ENCODE results near the gene OPA3. TPM values are rescaled to one million over a fixed set of nuclear protein-coding genes. Genes with fewer than 3 reads are reported as not detected.

OPA3 gene
- total RNA-seq, 1 experiment from 2014 or later: 11.1 TPM

DNA sequence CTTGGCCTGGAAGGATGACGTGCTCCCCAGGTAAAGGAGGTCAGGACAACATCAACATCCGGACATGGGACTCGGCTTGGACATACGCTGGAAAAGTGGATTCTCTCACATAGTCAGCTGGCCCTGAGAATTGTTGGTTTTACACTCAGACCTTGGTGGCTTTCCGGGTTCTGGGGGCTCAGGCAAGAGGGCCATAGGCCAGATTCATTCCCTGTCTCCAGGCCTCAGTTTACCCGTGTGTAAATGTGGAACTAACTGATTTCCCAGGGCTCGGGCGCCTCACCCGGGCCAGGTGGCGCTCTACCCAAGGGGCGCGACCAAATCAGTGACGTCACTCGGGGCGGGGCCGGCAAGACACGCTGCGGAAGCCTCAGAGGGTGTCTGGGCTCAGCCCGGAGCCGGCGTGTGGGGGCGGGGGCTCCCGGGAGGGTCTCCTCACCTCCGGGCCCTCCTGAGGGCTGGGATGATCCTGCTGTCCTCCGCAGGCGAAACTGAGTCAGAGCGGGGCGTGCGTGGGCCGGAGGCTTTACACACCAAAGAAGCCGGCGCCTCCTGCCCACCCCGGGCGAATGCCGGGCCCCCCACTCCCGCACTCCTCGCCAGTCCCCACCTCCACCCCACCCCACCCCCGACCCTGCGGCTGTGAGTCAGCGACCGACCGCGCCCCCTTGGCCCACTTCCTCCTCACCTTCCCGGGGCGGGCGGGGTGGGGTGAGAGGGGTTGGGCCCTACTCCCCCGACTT, 78.2 kb downstream of the OPA3 start:
- peak overlapping the region; percentile 63 for H2AFZ ChIP-seq (ENCODE audit: low read depth, low read length, poor library complexity, severe bottlenecking)
- POLR2A ChIA-PET: interaction anchor here (1.3 kb wide), 2 partner anchors 21 to 135 kb away, joined by 4 to 6 read pairs; no protein-coding TSS in a partner anchor
- H3K79me2 ChIP-seq (ENCODE audit: insufficient read depth, low read length): peaks cover 45% of the 10 kb centered on the region
- intact Hi-C loops (cut with micrococcal nuclease): no loop called here
- ATAC-seq (peak; percentile 75), DNase-seq (ENCODE audit: low read depth, low spot score) (peak; percentile 87)
- H3K9ac ChIP-seq (ENCODE audit: low read length): peak overlapping the region; percentile 98
- H3K9me3 ChIP-seq (ENCODE audit: control insufficient read depth in 1 of 2, insufficient read depth in 1 of 2, low read depth in 1 of 2, low read length in 2 of 2): no peaks in the 10 kb centered on the region
- H3K9me2 ChIP-seq (ENCODE audit: insufficient read depth): no peaks in the 10 kb centered on the region
- CTCF ChIA-PET: interaction anchor here (1.1 kb wide), 2 partner anchors 13 to 21 kb away, joined by 3 read pairs; no protein-coding TSS in a partner anchor
- H3K4me1 ChIP-seq (ENCODE audit: control insufficient read depth in 1 of 2, insufficient read depth in 2 of 2, low read length in 2 of 2): peaks cover 23 to 52% of the 10 kb centered on the region in 2 experiments
- no peaks in the 10 kb centered on the region for H4K20me1 ChIP-seq (ENCODE audit: insufficient read depth)
- H3K27me3 ChIP-seq (ENCODE audit: insufficient read depth, low read length): no peaks in the 10 kb centered on the region
- BruUV-seq (replicated peaks): no TSS peak
- peak overlapping the region; percentile 95 for H3K27ac ChIP-seq (ENCODE audit: low read depth, low read length)
- peak; percentile 69 for TF ChIP-seq POLR2AphosphoS5 (IDR thresholded peaks at IDR 0.05; ENCODE audit: low read depth, low read length)
- TF ChIP-seq, protein P1, sequence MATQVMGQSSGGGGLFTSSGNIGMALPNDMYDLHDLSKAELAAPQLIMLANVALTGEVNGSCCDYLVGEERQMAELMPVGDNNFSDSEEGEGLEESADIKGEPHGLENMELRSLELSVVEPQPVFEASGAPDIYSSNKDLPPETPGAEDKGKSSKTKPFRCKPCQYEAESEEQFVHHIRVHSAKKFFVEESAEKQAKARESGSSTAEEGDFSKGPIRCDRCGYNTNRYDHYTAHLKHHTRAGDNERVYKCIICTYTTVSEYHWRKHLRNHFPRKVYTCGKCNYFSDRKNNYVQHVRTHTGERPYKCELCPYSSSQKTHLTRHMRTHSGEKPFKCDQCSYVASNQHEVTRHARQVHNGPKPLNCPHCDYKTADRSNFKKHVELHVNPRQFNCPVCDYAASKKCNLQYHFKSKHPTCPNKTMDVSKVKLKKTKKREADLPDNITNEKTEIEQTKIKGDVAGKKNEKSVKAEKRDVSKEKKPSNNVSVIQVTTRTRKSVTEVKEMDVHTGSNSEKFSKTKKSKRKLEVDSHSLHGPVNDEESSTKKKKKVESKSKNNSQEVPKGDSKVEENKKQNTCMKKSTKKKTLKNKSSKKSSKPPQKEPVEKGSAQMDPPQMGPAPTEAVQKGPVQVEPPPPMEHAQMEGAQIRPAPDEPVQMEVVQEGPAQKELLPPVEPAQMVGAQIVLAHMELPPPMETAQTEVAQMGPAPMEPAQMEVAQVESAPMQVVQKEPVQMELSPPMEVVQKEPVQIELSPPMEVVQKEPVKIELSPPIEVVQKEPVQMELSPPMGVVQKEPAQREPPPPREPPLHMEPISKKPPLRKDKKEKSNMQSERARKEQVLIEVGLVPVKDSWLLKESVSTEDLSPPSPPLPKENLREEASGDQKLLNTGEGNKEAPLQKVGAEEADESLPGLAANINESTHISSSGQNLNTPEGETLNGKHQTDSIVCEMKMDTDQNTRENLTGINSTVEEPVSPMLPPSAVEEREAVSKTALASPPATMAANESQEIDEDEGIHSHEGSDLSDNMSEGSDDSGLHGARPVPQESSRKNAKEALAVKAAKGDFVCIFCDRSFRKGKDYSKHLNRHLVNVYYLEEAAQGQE (IDR thresholded peaks at IDR 0.05; ENCODE audit: low read depth): no peak
- TF ChIP-seq, protein P2, sequence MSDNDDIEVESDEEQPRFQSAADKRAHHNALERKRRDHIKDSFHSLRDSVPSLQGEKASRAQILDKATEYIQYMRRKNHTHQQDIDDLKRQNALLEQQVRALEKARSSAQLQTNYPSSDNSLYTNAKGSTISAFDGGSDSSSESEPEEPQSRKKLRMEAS (IDR thresholded peaks at IDR 0.05): peak; percentile 89
- TF ChIP-seq JUND (IDR thresholded peaks at IDR 0.05): no peak; the same call in none of the 2 replicates
- TF ChIP-seq EGR1 (IDR thresholded peaks at IDR 0.05; ENCODE audit: low read depth): peak; percentile 94
- no peak for TF ChIP-seq CEBPB (IDR thresholded peaks at IDR 0.05; ENCODE audit: low read depth)
- TF ChIP-seq CBX3 (IDR thresholded peaks at IDR 0.05; ENCODE audit: low read depth): peak; percentile 55; the same call in 1 of the 2 replicates
- TF ChIP-seq SRF (IDR thresholded peaks at IDR 0.05; ENCODE audit: low read depth): no peak
- TF ChIP-seq TCF7L2 (IDR thresholded peaks at IDR 0.05; ENCODE audit: borderline replicate concordance, extremely low read depth, insufficient read depth, insufficient read length): peak; percentile 70
- no peak for TF ChIP-seq ELF1 (IDR thresholded peaks at IDR 0.05; ENCODE audit: borderline replicate concordance, low read depth)
- TF ChIP-seq RAD21 (IDR thresholded peaks at IDR 0.05; ENCODE audit: low read depth): peak; percentile 60
- no peak for TF ChIP-seq ZNF274 (IDR thresholded peaks at IDR 0.05; ENCODE audit: low read depth, low read length)
- TF ChIP-seq, protein P3, sequence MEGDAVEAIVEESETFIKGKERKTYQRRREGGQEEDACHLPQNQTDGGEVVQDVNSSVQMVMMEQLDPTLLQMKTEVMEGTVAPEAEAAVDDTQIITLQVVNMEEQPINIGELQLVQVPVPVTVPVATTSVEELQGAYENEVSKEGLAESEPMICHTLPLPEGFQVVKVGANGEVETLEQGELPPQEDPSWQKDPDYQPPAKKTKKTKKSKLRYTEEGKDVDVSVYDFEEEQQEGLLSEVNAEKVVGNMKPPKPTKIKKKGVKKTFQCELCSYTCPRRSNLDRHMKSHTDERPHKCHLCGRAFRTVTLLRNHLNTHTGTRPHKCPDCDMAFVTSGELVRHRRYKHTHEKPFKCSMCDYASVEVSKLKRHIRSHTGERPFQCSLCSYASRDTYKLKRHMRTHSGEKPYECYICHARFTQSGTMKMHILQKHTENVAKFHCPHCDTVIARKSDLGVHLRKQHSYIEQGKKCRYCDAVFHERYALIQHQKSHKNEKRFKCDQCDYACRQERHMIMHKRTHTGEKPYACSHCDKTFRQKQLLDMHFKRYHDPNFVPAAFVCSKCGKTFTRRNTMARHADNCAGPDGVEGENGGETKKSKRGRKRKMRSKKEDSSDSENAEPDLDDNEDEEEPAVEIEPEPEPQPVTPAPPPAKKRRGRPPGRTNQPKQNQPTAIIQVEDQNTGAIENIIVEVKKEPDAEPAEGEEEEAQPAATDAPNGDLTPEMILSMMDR (IDR thresholded peaks at IDR 0.05 in 2 of 3, conservative IDR thresholded peaks at IDR 0.05 in 1 of 3; ENCODE audit: borderline replicate concordance in 1 of 3, insufficient read depth in 1 of 3, low read depth in 2 of 3, low read length in 2 of 3): peak in 2 of 3 experiments; percentile 53 to 54; a peak in 5 of 6 replicates
- TF ChIP-seq EZH2 (IDR thresholded peaks at IDR 0.05): no peak
- TF ChIP-seq SP1 (IDR thresholded peaks at IDR 0.05; ENCODE audit: low read depth): peak; percentile 89
- H3K36me3 ChIP-seq (ENCODE audit: control insufficient read depth in 1 of 2, insufficient read depth in 2 of 2, low read length in 2 of 2): peaks cover 0 to 5% of the 10 kb centered on the region in 2 experiments; a peak in 1 of 4 replicates
- peak overlapping the region; percentile 99 for H3K4me2 ChIP-seq (ENCODE audit: low read length)
- peak overlapping the region; percentile 98 to 99 for H3K4me3 ChIP-seq (replicated peaks in 1 of 2; ENCODE audit: low read depth in 1 of 2, low read length in 2 of 2)
- RAD21 ChIA-PET (ENCODE audit: low non-redundant PET in 1 of 2, low total read pairs in 2 of 2, uncharacterized antibody in 2 of 2, unreplicated experiment in 2 of 2): interaction anchor here in 1 of 2 experiments (0.7 kb wide), 1 partner anchor 67 kb away, joined by 5 read pairs; no protein-coding TSS in a partner anchor
